Mesenchymal stem cell (in vitro differentiated cells and primary cell): Measurements from ENCODE around the gene KLRC2.
A peak's percentile ranks its signal among the peaks of the same experiment; 100 is the strongest.
"Not testable (repeated sequence)": the region's sequence is repeated elsewhere in the genome, so short reads cannot be mapped to it uniquely, and the experiment has no call there.

Source experiments
- DNase-seq: peaks from one replicate; pipeline ENCODE4 v3.0.0-alpha.2; 2013
- H2AFZ ChIP-seq: one replicate; pipeline ENCODE4 v1.6.1; 2013; ENCODE audit warnings: low read depth, mild to moderate bottlenecking, control low read depth, inconsistent platforms, low read length, moderate library complexity
- H2AK5ac ChIP-seq: 2 replicates; pipeline ENCODE4 v1.6.1; 2013; ENCODE audit warnings: low read length, moderate library complexity, mild to moderate bottlenecking, inconsistent platforms; ENCODE audit not compliant: severe bottlenecking
- H2BK120ac ChIP-seq: one replicate; pipeline ENCODE4 v1.6.1; 2013; ENCODE audit warnings: low read depth, mild to moderate bottlenecking, inconsistent platforms, low read length, moderate library complexity
- H2BK12ac ChIP-seq, 2 experiments: one replicate each; pipeline ENCODE4 v1.6.1; 2013; ENCODE audit warnings: inconsistent platforms in 2 of 2, low read length in 2 of 2, mild to moderate bottlenecking in 2 of 2, moderate library complexity in 2 of 2, control low read depth in 1 of 2
- H2BK15ac ChIP-seq: one replicate; pipeline ENCODE4 v1.6.1; 2013; ENCODE audit warnings: mild to moderate bottlenecking, low read depth, inconsistent platforms; ENCODE audit not compliant: poor library complexity, severe bottlenecking
- H2BK5ac ChIP-seq: 2 replicates; pipeline ENCODE4 v1.6.1; 2013; ENCODE audit warnings: low read depth, mild to moderate bottlenecking, low read length, control low read depth, inconsistent platforms; ENCODE audit not compliant: poor library complexity, severe bottlenecking
- H3K14ac ChIP-seq, 2 experiments: one replicate each; pipeline ENCODE4 v1.6.1; 2013; ENCODE audit warnings: inconsistent platforms in 2 of 2, low read length in 2 of 2, control low read depth in 1 of 2, mild to moderate bottlenecking in 1 of 2, moderate library complexity in 1 of 2
- H3K18ac ChIP-seq, 2 experiments: one replicate each; pipeline ENCODE4 v1.6.1; 2013; ENCODE audit warnings: inconsistent platforms in 2 of 2, low read length in 2 of 2, control low read depth in 1 of 2, low read depth in 1 of 2, mild to moderate bottlenecking in 1 of 2
- H3K23ac ChIP-seq, 2 experiments: one replicate each; pipeline ENCODE4 v1.6.1; 2013; ENCODE audit warnings: inconsistent platforms in 2 of 2, low read length in 2 of 2, mild to moderate bottlenecking in 2 of 2, moderate library complexity in 2 of 2, control low read depth in 1 of 2
- H3K27ac ChIP-seq: 2 replicates; pipeline ENCODE4 v1.5.1; 2013; ENCODE audit warnings: mild to moderate bottlenecking, moderate library complexity, low read length, control low read depth, inconsistent platforms; ENCODE audit not compliant: poor library complexity, severe bottlenecking
- H3K27me3 ChIP-seq, 2 experiments: 2 replicates each; pipeline versions ENCODE4 v1.6.1 to v1.7.0; 2013; ENCODE audit warnings: low read length in 2 of 2, mild to moderate bottlenecking in 2 of 2, moderate library complexity in 2 of 2, control low read depth in 1 of 2, inconsistent platforms in 1 of 2; ENCODE audit not compliant: control insufficient read depth in 1 of 2, insufficient read depth in 1 of 2
- H3K36me3 ChIP-seq, 2 experiments: 2 replicates each; pipeline versions ENCODE4 v1.6.1 to v1.7.0; 2013; ENCODE audit warnings: low read length in 2 of 2, control low read depth in 1 of 2, inconsistent platforms in 1 of 2, low read depth in 1 of 2, mild to moderate bottlenecking in 1 of 2; ENCODE audit not compliant: insufficient read depth in 2 of 2, control insufficient read depth in 1 of 2
- H3K4ac ChIP-seq, 2 experiments: one replicate each; pipeline ENCODE4 v1.6.1; 2013; ENCODE audit warnings: inconsistent platforms in 2 of 2, low read length in 2 of 2, mild to moderate bottlenecking in 2 of 2, moderate library complexity in 2 of 2, control low read depth in 1 of 2, low read depth in 1 of 2
- H3K4me1 ChIP-seq: 2 replicates; pipeline ENCODE4 v1.6.1; 2013; ENCODE audit warnings: low read depth, low read length, control low read depth; ENCODE audit not compliant: control insufficient read depth, insufficient read depth
- H3K4me2 ChIP-seq: 2 replicates; pipeline ENCODE4 v1.6.1; 2013; ENCODE audit warnings: low read length, mild to moderate bottlenecking, inconsistent platforms; ENCODE audit not compliant: poor library complexity, severe bottlenecking
- H3K4me3 ChIP-seq, 2 experiments: 2 replicates each; pipeline versions ENCODE4 v1.5.1 to v1.7.0; 2013; ENCODE audit warnings: low read length in 2 of 2, mild to moderate bottlenecking in 2 of 2, control low read depth in 1 of 2, low read depth in 1 of 2; ENCODE audit not compliant: insufficient read depth in 1 of 2
- H3K79me1 ChIP-seq: replicated peaks from 2 replicates; pipeline ENCODE4 v1.6.1; 2013; ENCODE audit warnings: mild to moderate bottlenecking, control low read depth, low read length, inconsistent platforms; ENCODE audit not compliant: poor library complexity, severe bottlenecking
- H3K9ac ChIP-seq: 2 replicates; pipeline ENCODE4 v1.7.0; 2013; ENCODE audit warnings: mild to moderate bottlenecking, low read length, moderate library complexity
- H3K9me3 ChIP-seq: 2 replicates; pipeline ENCODE4 v1.7.0; 2013; ENCODE audit warnings: mild to moderate bottlenecking, low read length; ENCODE audit not compliant: control insufficient read depth
- H4K8ac ChIP-seq: one replicate; pipeline ENCODE4 v1.6.1; 2013; ENCODE audit warnings: inconsistent platforms, mild to moderate bottlenecking, low read length, moderate library complexity
- H4K91ac ChIP-seq: one replicate; pipeline ENCODE4 v1.6.1; 2013; ENCODE audit warnings: mild to moderate bottlenecking, low read length, inconsistent platforms
- WGBS: methylation state at CpG from one replicate; pipeline ENCODE4 v1.1.7; 2013; ENCODE audit warnings: mixed read lengths; 5-methylcytosine and 5-hydroxymethylcytosine counted together

The KLRC2 gene

GRCh38 chr12:10396176-10396575 lies 39.6 kb downstream of the KLRC2 start:
- Histone ChIP-seq H2BK12ac (peak overlapping the region in 1 of 2 experiments; percentile 72), H4K91ac (peak overlapping the region; percentile 80), H4K8ac (peak overlapping the region; percentile 60), H3K27ac (peak overlapping the region; percentile 77), H3K18ac (peak overlapping the region; percentile 12 to 73), H3K9ac (peak overlapping the region; percentile 80)
- WGBS = 98% methylated on average over 15 of the region's 15 CpGs
- H2AFZ ChIP-seq, H3K36me3 ChIP-seq, H2AK5ac ChIP-seq, H2BK15ac ChIP-seq, H2BK120ac ChIP-seq, H3K14ac ChIP-seq, H3K79me1 ChIP-seq, H2BK5ac ChIP-seq, H3K4me2 ChIP-seq, H3K4ac ChIP-seq, DNase-seq, H3K4me1 ChIP-seq, H3K9me3 ChIP-seq, H3K4me3 ChIP-seq, H3K23ac ChIP-seq, H3K27me3 ChIP-seq: not testable (repeated sequence)

- Histone ChIP-seq H4K91ac (no peak overlapping the region), H2BK120ac (no peak overlapping the region), H3K4ac (no peak overlapping the region), H3K27me3 (no peaks in the 10 kb centered on the region), H3K14ac (no peak overlapping the region), H3K4me2 (no peak overlapping the region), H2BK15ac (no peak overlapping the region), H2AFZ (no peak overlapping the region), H2AK5ac (no peak overlapping the region), H3K36me3 (no peaks in the 10 kb centered on the region), H4K8ac (no peak overlapping the region), H2BK12ac (no peak overlapping the region), H3K79me1 (no peaks in the 10 kb centered on the region), H3K27ac (peak overlapping the region; percentile 95), H3K4me3 (no peak overlapping the region), H3K4me1 (peaks cover 4% of the 10 kb centered on the region), H3K18ac (no peak overlapping the region), H3K9me3 (no peaks in the 10 kb centered on the region), H3K9ac (peak overlapping the region; percentile 80), H2BK5ac (no peak overlapping the region), H3K23ac (no peak overlapping the region)
- WGBS = 51% methylated on average over 5 of the region's 6 CpGs
- DNase-seq = peak; percentile 89
Measured at GRCh38 chr12:10395390-10395998, 40.3 kb downstream of the KLRC2 start.

- H3K4me2 ChIP-seq, H2BK120ac ChIP-seq, H4K91ac ChIP-seq, H3K4me3 ChIP-seq, H3K36me3 ChIP-seq, H2AFZ ChIP-seq, H2BK15ac ChIP-seq, DNase-seq, H2BK5ac ChIP-seq, H3K4me1 ChIP-seq, H3K27me3 ChIP-seq, H3K23ac ChIP-seq, H4K8ac ChIP-seq, H3K79me1 ChIP-seq, H3K9me3 ChIP-seq, H3K14ac ChIP-seq: not testable (repeated sequence)
- peak overlapping the region in 1 of 2 experiments; percentile 63 for H2BK12ac ChIP-seq
- H3K18ac ChIP-seq = peak overlapping the region in 1 of 2 experiments; percentile 22
- peak overlapping the region in 1 of 2 experiments; percentile 58 for H3K4ac ChIP-seq
- H3K27ac ChIP-seq = peak overlapping the region; percentile 95
- peak overlapping the region; percentile 80 for H3K9ac ChIP-seq
- peak overlapping the region; percentile 92 for H2AK5ac ChIP-seq
- 92% methylated on average over 5 of the region's 11 CpGs for WGBS
Measured at GRCh38 chr12:10394531-10395152, 41.2 kb downstream of the KLRC2 start.

- H3K4ac ChIP-seq = no peak overlapping the region
- no peak for DNase-seq
- no CpG with 5 or more reads among the region's 3 CpGs for WGBS
- no peak overlapping the region for H2AK5ac ChIP-seq
- no peak overlapping the region for H2AFZ ChIP-seq
- H3K23ac ChIP-seq = no peak overlapping the region
- H3K4me3 ChIP-seq = no peak overlapping the region
- H3K9me3 ChIP-seq = no peaks in the 10 kb centered on the region
- no peak overlapping the region for H4K8ac ChIP-seq
- H3K4me1 ChIP-seq = peaks cover 4% of the 10 kb centered on the region
- no peaks in the 10 kb centered on the region for H3K27me3 ChIP-seq
- no peak overlapping the region for H3K4me2 ChIP-seq
- no peak overlapping the region for H3K18ac ChIP-seq
- H3K9ac ChIP-seq = no peak overlapping the region
- no peak overlapping the region for H2BK15ac ChIP-seq
- no peak overlapping the region for H3K14ac ChIP-seq
- no peaks in the 10 kb centered on the region for H3K79me1 ChIP-seq
- H2BK12ac ChIP-seq = no peak overlapping the region
- H2BK120ac ChIP-seq = no peak overlapping the region
- H3K27ac ChIP-seq = no peak overlapping the region
- H3K36me3 ChIP-seq = no peaks in the 10 kb centered on the region
- no peak overlapping the region for H2BK5ac ChIP-seq
- H4K91ac ChIP-seq = no peak overlapping the region
Measured at GRCh38 chr12:10393291-10393690, 42.5 kb downstream of the KLRC2 start.
